K562 (cell line): ENCODE measurements around the gene THADA. TPM values are rescaled to one million over a fixed set of nuclear protein-coding genes. Genes with fewer than 3 reads are reported as not detected.

Source experiments
- GATAD2B ChIP-seq: fragments of 450-650 bp; IDR thresholded peaks from 2 replicates; pipeline ENCODE4 v1.6.1; 2017; ENCODE audit warnings: mild to moderate bottlenecking, borderline replicate concordance
- GTF2A2 ChIP-seq: IDR thresholded peaks from 2 replicates; pipeline ENCODE4 v1.6.1; 2016; ENCODE audit warnings: mild to moderate bottlenecking, missing genetic modification characterization, missing compliant biosample characterization
- HCFC1 ChIP-seq: IDR thresholded peaks from 2 replicates; pipeline ENCODE4 v1.6.1; 2012; ENCODE audit warnings: low read depth, low read length, improper control_type of control experiment
- HDGF ChIP-seq: fragments of 450-650 bp; IDR thresholded peaks from 2 replicates; pipeline ENCODE4 v1.6.1; 2016
- HNRNPLL ChIP-seq: fragments of 200-400 bp; formaldehyde crosslinking; IDR thresholded peaks from 2 replicates; pipeline ENCODE4 v1.6.1; 2017; ENCODE audit warnings: low read length, low read depth, mild to moderate bottlenecking; ENCODE audit not compliant: poor library complexity, severe bottlenecking
- JUND ChIP-seq, 2 experiments: IDR thresholded peaks; 2 replicates in 1 of 2; 3 replicates in 1 of 2; pipeline ENCODE4 v1.6.1; 2011; ENCODE audit warnings: borderline replicate concordance in 2 of 2, low read depth in 2 of 2, low read length in 2 of 2, improper control_type of control experiment in 1 of 2, missing biosample characterization in 1 of 2, missing genetic modification characterization in 1 of 2, missing genetic modification reagents in 1 of 2
- KLF10 ChIP-seq: fragments of 250-450 bp; sonication (Bioruptor Pico); IDR thresholded peaks from 2 replicates; pipeline ENCODE4 v1.6.1; 2021; ENCODE audit warnings: matching md5 sums
- NR2C1 ChIP-seq, 2 experiments: fragments of 450-650 bp; IDR thresholded peaks; 2 replicates each; pipeline ENCODE4 v1.6.1; 2017; ENCODE audit warnings: mild to moderate bottlenecking in 2 of 2, antibody characterized with exemption in 1 of 2, inconsistent platforms in 1 of 2, missing compliant biosample characterization in 1 of 2, missing genetic modification characterization in 1 of 2
- PRPF4 ChIP-seq: fragments of 200-400 bp; formaldehyde crosslinking; IDR thresholded peaks from one replicate; pipeline ENCODE4 v1.6.1; 2017; ENCODE audit warnings: low read length, low read depth, mild to moderate bottlenecking; ENCODE audit not compliant: insufficient read depth, poor library complexity, severe bottlenecking
- RB1 ChIP-seq: fragments of 450-650 bp; IDR thresholded peaks from 2 replicates; pipeline ENCODE4 v1.6.1; 2017; ENCODE audit warnings: low read depth, mild to moderate bottlenecking
- RNF2 ChIP-seq: sonication (generic); IDR thresholded peaks from 2 replicates; pipeline ENCODE4 v1.6.1; 2016
- SMAD2 ChIP-seq: fragments of 150-350 bp; IDR thresholded peaks from 2 replicates; pipeline ENCODE4 v1.6.1; 2014; ENCODE audit warnings: low read depth, mild to moderate bottlenecking, low read length
- STAT5B ChIP-seq: fragments of 250-450 bp; sonication (Bioruptor Pico); IDR thresholded peaks from 2 replicates; pipeline ENCODE4 v1.8.0; 2021; ENCODE audit warnings: mild to moderate bottlenecking, inconsistent platforms
- TCF7 ChIP-seq: sonication (generic); IDR thresholded peaks from 2 replicates; pipeline ENCODE4 v1.6.1; 2016; ENCODE audit warnings: antibody characterized with exemption, borderline replicate concordance
- ZNF41 ChIP-seq: fragments of 250-450 bp; sonication (Bioruptor Pico); conservative IDR thresholded peaks from 2 replicates; pipeline ENCODE4 v1.4.0; 2020; ENCODE audit warnings: mild to moderate bottlenecking
- ZNF717 ChIP-seq: fragments of 250-450 bp; sonication (Bioruptor Pico); IDR thresholded peaks from 2 replicates; pipeline ENCODE4 v1.5.0; 2021
- ZNF77 ChIP-seq: fragments of 250-450 bp; sonication (Bioruptor Pico); IDR thresholded peaks from 2 replicates; pipeline ENCODE4 v1.5.0; 2020
- ZSCAN32 ChIP-seq: fragments of 450-650 bp; formaldehyde crosslinking; IDR thresholded peaks from 2 replicates; pipeline ENCODE4 v1.4.0; 2020; ENCODE audit warnings: mild to moderate bottlenecking, moderate library complexity
- polyA plus RNA-seq, 8 experiments: library from polyadenylated mRNA; depleted of rRNA in 4 of 8; stranded (reverse) in 5 of 8; unstranded in 3 of 8; fragments of >200 nt; fragmentation: Nextera tagmentation in 2 of 8; fragmentation: Illumina TruSeq in 1 of 8; extraction: Ambion mirVana in 2 of 8; extraction: Trizol in 1 of 8; gene quantifications; 2 replicates each; pipeline versions ENCODE4 v1.2.1 to v1.2.3, GENCODE V29; 2011 to 2014; ENCODE audit warnings: inconsistent platforms in 1 of 8, missing spikeins in 1 of 8
- total RNA-seq, 7 experiments: library from RNA; depleted of rRNA in 6 of 7; stranded (reverse); fragments of >200 nt in 6 of 7; fragmentation: Illumina TruSeq in 2 of 7; extraction: Trizol in 2 of 7; gene quantifications; 2 replicates each; pipeline versions ENCODE4 v1.2.1 to v1.2.3, GENCODE V29; 2011 to 2021; ENCODE audit warnings: low replicate concordance in 1 of 7
- TF ChIP-seq, protein P1 (sequence below): fragments of 200-800 bp; sonication (Bioruptor generic); IDR thresholded peaks from 2 replicates; pipeline ENCODE4 v1.6.1; 2017; ENCODE audit warnings: missing genetic modification characterization, missing compliant biosample characterization
- TF ChIP-seq, protein P2 (sequence below): sonication (generic); formaldehyde crosslinking; IDR thresholded peaks from 2 replicates; pipeline ENCODE4 v1.8.0; 2022; ENCODE audit warnings: mild to moderate bottlenecking, missing genetic modification reagents
- TF ChIP-seq, protein P3 (sequence below): sonication (generic); formaldehyde crosslinking; IDR thresholded peaks from 2 replicates; pipeline ENCODE4 v1.8.1; 2023; ENCODE audit warnings: missing genetic modification reagents, mild to moderate bottlenecking, borderline replicate concordance

THADA gene
- total and polyA plus RNA-seq, 9 of the 15 experiments (the other 6 are each of a cell fraction or from before 2014, with no cell fraction given), result 17.8 to 34.7 (median 31.9) TPM

DNA sequence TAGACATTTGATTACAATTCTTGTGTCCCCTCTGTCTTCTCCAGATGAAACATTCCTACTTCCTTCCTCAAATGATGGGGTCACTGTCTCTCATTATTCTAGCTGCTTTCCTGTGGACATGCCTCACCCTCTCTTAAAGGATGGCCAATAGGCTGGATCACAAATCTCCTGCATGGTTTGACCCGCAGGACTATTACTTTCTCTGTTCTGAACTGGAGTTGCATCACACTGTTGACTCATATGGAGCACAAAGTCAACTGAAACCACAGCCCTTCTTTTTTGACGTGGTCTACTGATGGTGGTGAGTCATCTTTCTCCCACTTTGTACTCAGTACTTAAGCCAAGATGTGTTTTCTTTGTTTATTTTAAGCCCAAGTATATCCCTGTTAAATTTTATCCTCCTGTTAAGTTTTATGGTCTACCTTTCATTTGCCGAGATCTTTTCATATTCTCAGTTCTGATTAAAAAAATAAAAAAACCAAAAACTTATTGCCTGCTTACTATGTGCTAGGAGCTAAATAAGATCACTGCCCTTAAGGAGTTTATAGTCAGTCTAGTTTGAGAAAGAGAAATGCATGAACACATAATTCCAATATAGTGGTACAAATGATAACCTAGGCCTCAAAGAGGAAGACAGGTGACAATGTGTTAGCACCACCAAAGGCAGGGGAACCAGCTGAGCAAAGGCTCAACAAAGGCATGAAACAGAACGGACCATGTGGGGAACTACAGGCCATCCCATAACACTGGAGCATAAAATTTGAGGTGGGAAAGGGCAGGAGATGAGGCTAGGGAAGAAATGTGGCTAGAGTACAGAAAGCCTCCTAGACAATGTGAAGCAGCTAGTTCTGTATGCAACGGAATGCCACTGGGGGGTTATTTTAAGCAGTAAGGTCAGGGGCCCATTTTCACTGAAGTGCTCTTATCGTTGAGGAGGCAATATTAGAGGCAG is 301.8 kb downstream of the THADA start (continued):
- TF ChIP-seq, protein P1, sequence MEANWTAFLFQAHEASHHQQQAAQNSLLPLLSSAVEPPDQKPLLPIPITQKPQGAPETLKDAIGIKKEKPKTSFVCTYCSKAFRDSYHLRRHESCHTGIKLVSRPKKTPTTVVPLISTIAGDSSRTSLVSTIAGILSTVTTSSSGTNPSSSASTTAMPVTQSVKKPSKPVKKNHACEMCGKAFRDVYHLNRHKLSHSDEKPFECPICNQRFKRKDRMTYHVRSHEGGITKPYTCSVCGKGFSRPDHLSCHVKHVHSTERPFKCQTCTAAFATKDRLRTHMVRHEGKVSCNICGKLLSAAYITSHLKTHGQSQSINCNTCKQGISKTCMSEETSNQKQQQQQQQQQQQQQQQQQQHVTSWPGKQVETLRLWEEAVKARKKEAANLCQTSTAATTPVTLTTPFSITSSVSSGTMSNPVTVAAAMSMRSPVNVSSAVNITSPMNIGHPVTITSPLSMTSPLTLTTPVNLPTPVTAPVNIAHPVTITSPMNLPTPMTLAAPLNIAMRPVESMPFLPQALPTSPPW (CRISPR knock-in tag), result peak; percentile 34; the same call in 1 of the 2 replicates
- TF ChIP-seq ZNF77 (no peak), HDGF (no peak), TCF7 (no peak), RNF2 (peak; percentile 84), ZSCAN32 (CRISPR knock-in tag) (peak; percentile 59; the same call in 1 of the 2 replicates), GATAD2B (no peak), STAT5B (CRISPR knock-in tag) (no peak), HCFC1 (0 out of 2 replicates have a peak, but pooled peaks have one; percentile 15), SMAD2 (no peak), PRPF4 (no peak), JUND (IDR thresholded peaks at IDR 0.05; ENCODE audit: borderline replicate concordance, low read depth, low read length) (peak; percentile 100), JUND (tag; IDR thresholded peaks at IDR 0.05; ENCODE audit: borderline replicate concordance, low read depth, low read length) (peak; percentile 100), ZNF717 (no peak), KLF10 (CRISPR knock-in tag) (no peak), RB1 (no peak), NR2C1 (IDR thresholded peaks at IDR 0.05) (no peak), NR2C1 (tag; IDR thresholded peaks at IDR 0.05) (peak; percentile 79), GTF2A2 (tag) (peak; percentile 69), HNRNPLL (no peak), ZNF41 (CRISPR knock-in tag) (peak; percentile 63)
- TF ChIP-seq, protein P2, sequence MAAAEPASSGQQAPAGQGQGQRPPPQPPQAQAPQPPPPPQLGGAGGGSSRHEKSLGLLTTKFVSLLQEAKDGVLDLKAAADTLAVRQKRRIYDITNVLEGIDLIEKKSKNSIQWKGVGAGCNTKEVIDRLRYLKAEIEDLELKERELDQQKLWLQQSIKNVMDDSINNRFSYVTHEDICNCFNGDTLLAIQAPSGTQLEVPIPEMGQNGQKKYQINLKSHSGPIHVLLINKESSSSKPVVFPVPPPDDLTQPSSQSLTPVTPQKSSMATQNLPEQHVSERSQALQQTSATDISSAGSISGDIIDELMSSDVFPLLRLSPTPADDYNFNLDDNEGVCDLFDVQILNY (CRISPR knock-in tag), result no peak
- TF ChIP-seq, protein P3, sequence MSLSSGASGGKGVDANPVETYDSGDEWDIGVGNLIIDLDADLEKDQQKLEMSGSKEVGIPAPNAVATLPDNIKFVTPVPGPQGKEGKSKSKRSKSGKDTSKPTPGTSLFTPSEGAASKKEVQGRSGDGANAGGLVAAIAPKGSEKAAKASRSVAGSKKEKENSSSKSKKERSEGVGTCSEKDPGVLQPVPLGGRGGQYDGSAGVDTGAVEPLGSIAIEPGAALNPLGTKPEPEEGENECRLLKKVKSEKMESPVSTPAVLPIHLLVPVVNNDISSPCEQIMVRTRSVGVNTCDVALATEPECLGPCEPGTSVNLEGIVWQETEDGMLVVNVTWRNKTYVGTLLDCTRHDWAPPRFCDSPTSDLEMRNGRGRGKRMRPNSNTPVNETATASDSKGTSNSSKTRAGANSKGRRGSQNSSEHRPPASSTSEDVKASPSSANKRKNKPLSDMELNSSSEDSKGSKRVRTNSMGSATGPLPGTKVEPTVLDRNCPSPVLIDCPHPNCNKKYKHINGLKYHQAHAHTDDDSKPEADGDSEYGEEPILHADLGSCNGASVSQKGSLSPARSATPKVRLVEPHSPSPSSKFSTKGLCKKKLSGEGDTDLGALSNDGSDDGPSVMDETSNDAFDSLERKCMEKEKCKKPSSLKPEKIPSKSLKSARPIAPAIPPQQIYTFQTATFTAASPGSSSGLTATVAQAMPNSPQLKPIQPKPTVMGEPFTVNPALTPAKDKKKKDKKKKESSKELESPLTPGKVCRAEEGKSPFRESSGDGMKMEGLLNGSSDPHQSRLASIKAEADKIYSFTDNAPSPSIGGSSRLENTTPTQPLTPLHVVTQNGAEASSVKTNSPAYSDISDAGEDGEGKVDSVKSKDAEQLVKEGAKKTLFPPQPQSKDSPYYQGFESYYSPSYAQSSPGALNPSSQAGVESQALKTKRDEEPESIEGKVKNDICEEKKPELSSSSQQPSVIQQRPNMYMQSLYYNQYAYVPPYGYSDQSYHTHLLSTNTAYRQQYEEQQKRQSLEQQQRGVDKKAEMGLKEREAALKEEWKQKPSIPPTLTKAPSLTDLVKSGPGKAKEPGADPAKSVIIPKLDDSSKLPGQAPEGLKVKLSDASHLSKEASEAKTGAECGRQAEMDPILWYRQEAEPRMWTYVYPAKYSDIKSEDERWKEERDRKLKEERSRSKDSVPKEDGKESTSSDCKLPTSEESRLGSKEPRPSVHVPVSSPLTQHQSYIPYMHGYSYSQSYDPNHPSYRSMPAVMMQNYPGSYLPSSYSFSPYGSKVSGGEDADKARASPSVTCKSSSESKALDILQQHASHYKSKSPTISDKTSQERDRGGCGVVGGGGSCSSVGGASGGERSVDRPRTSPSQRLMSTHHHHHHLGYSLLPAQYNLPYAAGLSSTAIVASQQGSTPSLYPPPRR, result no peak
